Measurements from ENCODE around the gene SUSD2.
A peak's percentile ranks its signal among the peaks of the same experiment; 100 is the strongest.
"Not testable (repeated sequence)": the region's sequence is repeated elsewhere in the genome, so short reads cannot be mapped to it uniquely, and the experiment has no call there.

Gene SUSD2

GRCh38 chr22:24224468-24224867, 43.2 kb downstream of the SUSD2 start:
- no peak overlapping the region for H3K4me3 Mint-ChIP-seq
- H3K27me3 Mint-ChIP-seq = no peaks in the 10 kb centered on the region
- DNase-seq = no peak
- H3K4me1 Mint-ChIP-seq (ENCODE audit: low read depth) = no peaks in the 10 kb centered on the region
- no peaks in the 10 kb centered on the region for H3K36me3 Mint-ChIP-seq (ENCODE audit: low read depth)
- H3K9me3 Mint-ChIP-seq = peaks cover 2% of the 10 kb centered on the region
- no peak overlapping the region for H3K27ac Mint-ChIP-seq

- DNase-seq = no peak
- Mint-ChIP-seq H3K27ac (no peak overlapping the region), H3K36me3 (ENCODE audit: low read depth) (no peaks in the 10 kb centered on the region), H3K4me3 (no peak overlapping the region), H3K9me3 (peaks cover 2% of the 10 kb centered on the region), H3K27me3 (no peaks in the 10 kb centered on the region), H3K4me1 (ENCODE audit: low read depth) (no peaks in the 10 kb centered on the region)
Observed at GRCh38 chr22:24225044-24225601, 43.8 kb downstream of the SUSD2 start.

- Mint-ChIP-seq H3K36me3 (ENCODE audit: low read depth) (no peaks in the 10 kb centered on the region), H3K27ac (no peak overlapping the region), H3K4me3 (no peak overlapping the region), H3K4me1 (ENCODE audit: low read depth) (no peaks in the 10 kb centered on the region), H3K9me3 (peaks cover 2% of the 10 kb centered on the region), H3K27me3 (no peaks in the 10 kb centered on the region)
- DNase-seq = no peak
Observed at GRCh38 chr22:24225951-24226350, 44.7 kb downstream of the SUSD2 start.

GRCh38 chr22:24230911-24231656, 49.8 kb downstream of the SUSD2 start:
- H3K4me3 Mint-ChIP-seq = no peak overlapping the region
- peak; percentile 79 for DNase-seq
- H3K9me3 Mint-ChIP-seq = no peaks in the 10 kb centered on the region
- H3K36me3 Mint-ChIP-seq (ENCODE audit: low read depth) = no peaks in the 10 kb centered on the region
- H3K27ac Mint-ChIP-seq = no peak overlapping the region
- H3K4me1 Mint-ChIP-seq (ENCODE audit: low read depth) = peaks cover 3% of the 10 kb centered on the region
- no peaks in the 10 kb centered on the region for H3K27me3 Mint-ChIP-seq

GRCh38 chr22:24231706-24232105, 50.4 kb downstream of the SUSD2 start:
- no peaks in the 10 kb centered on the region for H3K9me3 Mint-ChIP-seq
- peaks cover 3% of the 10 kb centered on the region for H3K4me1 Mint-ChIP-seq (ENCODE audit: low read depth)
- H3K36me3 Mint-ChIP-seq (ENCODE audit: low read depth) = no peaks in the 10 kb centered on the region
- DNase-seq = no peak
- H3K4me3 Mint-ChIP-seq = no peak overlapping the region
- H3K27ac Mint-ChIP-seq = no peak overlapping the region
- no peaks in the 10 kb centered on the region for H3K27me3 Mint-ChIP-seq

- H3K4me1 Mint-ChIP-seq (ENCODE audit: low read depth) = peaks cover 3% of the 10 kb centered on the region
- H3K36me3 Mint-ChIP-seq (ENCODE audit: low read depth) = no peaks in the 10 kb centered on the region
- H3K27me3 Mint-ChIP-seq = no peaks in the 10 kb centered on the region
- H3K4me3 Mint-ChIP-seq = no peak overlapping the region
- no peak overlapping the region for H3K27ac Mint-ChIP-seq
- DNase-seq = no peak
- no peaks in the 10 kb centered on the region for H3K9me3 Mint-ChIP-seq
Observed at GRCh38 chr22:24232124-24232523, 50.8 kb downstream of the SUSD2 start.

- Mint-ChIP-seq H3K4me3 (no peak overlapping the region), H3K36me3 (ENCODE audit: low read depth) (no peaks in the 10 kb centered on the region), H3K4me1 (ENCODE audit: low read depth) (peaks cover 3% of the 10 kb centered on the region), H3K27me3 (no peaks in the 10 kb centered on the region), H3K27ac (no peak overlapping the region), H3K9me3 (no peaks in the 10 kb centered on the region)
- DNase-seq = no peak
Observed at GRCh38 chr22:24232725-24233124, 51.4 kb downstream of the SUSD2 start.

GRCh38 chr22:24233235-24233634, 51.9 kb downstream of the SUSD2 start:
- Mint-ChIP-seq H3K4me3 (no peak overlapping the region), H3K4me1 (ENCODE audit: low read depth) (peaks cover 3% of the 10 kb centered on the region), H3K9me3 (no peaks in the 10 kb centered on the region), H3K27ac (no peak overlapping the region), H3K27me3 (no peaks in the 10 kb centered on the region), H3K36me3 (ENCODE audit: low read depth) (no peaks in the 10 kb centered on the region)
- DNase-seq = no peak

- H3K9me3 Mint-ChIP-seq = no peaks in the 10 kb centered on the region
- no peaks in the 10 kb centered on the region for H3K27me3 Mint-ChIP-seq
- no peak overlapping the region for H3K27ac Mint-ChIP-seq
- no peak for DNase-seq
- H3K36me3 Mint-ChIP-seq (ENCODE audit: low read depth) = no peaks in the 10 kb centered on the region
- peaks cover 3% of the 10 kb centered on the region for H3K4me1 Mint-ChIP-seq (ENCODE audit: low read depth)
- H3K4me3 Mint-ChIP-seq = no peak overlapping the region
Observed at GRCh38 chr22:24233816-24234215, 52.5 kb downstream of the SUSD2 start.

GRCh38 chr22:24235315-24235714, 54.0 kb downstream of the SUSD2 start:
- Mint-ChIP-seq H3K4me1 (ENCODE audit: low read depth) (peaks cover 3% of the 10 kb centered on the region), H3K27ac (no peak overlapping the region), H3K27me3 (no peaks in the 10 kb centered on the region), H3K9me3 (no peaks in the 10 kb centered on the region), H3K36me3 (ENCODE audit: low read depth) (no peaks in the 10 kb centered on the region), H3K4me3 (no peak overlapping the region)
- DNase-seq = no peak

- Mint-ChIP-seq H3K36me3 (ENCODE audit: low read depth) (no peaks in the 10 kb centered on the region), H3K4me1 (ENCODE audit: low read depth) (peaks cover 10% of the 10 kb centered on the region), H3K9me3 (no peaks in the 10 kb centered on the region), H3K27ac (no peak overlapping the region), H3K4me3 (no peak overlapping the region), H3K27me3 (no peaks in the 10 kb centered on the region)
- DNase-seq = no peak
Observed at GRCh38 chr22:24236656-24237055, 55.4 kb downstream of the SUSD2 start.

GRCh38 chr22:24238101-24238694, 56.9 kb downstream of the SUSD2 start:
- not testable (repeated sequence) for H3K27me3 Mint-ChIP-seq; H3K4me3 Mint-ChIP-seq; H3K27ac Mint-ChIP-seq; H3K9me3 Mint-ChIP-seq; H3K36me3 Mint-ChIP-seq (ENCODE audit: low read depth); DNase-seq
- H3K4me1 Mint-ChIP-seq (ENCODE audit: low read depth) = peaks cover 24% of the 10 kb centered on the region
